IPS-18a (cell line): ENCODE data around the gene PREB.
"Not testable (repeated sequence)": the region's sequence is repeated elsewhere in the genome, so short reads cannot be mapped to it uniquely, and the experiment has no call there.

Experiments
- H3K27ac ChIP-seq: one replicate; pipeline ENCODE4 v1.5.1; 2013; ENCODE audit warnings: low read length
- H3K27me3 ChIP-seq: one replicate; pipeline ENCODE4 v1.6.1; 2013; ENCODE audit warnings: mild to moderate bottlenecking, low read length; ENCODE audit not compliant: control insufficient read depth, insufficient read depth
- H3K36me3 ChIP-seq: one replicate; pipeline ENCODE4 v1.6.1; 2013; ENCODE audit warnings: low read depth, low read length; ENCODE audit not compliant: control insufficient read depth
- H3K4me1 ChIP-seq: one replicate; pipeline ENCODE4 v1.6.1; 2013; ENCODE audit warnings: low read depth, low read length; ENCODE audit not compliant: control insufficient read depth
- H3K4me3 ChIP-seq: one replicate; pipeline ENCODE4 v1.5.1; 2013; ENCODE audit warnings: low read length
- H3K9ac ChIP-seq: one replicate; pipeline ENCODE4 v1.6.1; 2013; ENCODE audit warnings: mild to moderate bottlenecking, low read length, moderate library complexity
- H3K9me3 ChIP-seq: one replicate; pipeline ENCODE4 v1.6.1; 2013; ENCODE audit warnings: low read depth, low read length; ENCODE audit not compliant: control insufficient read depth

PREB gene, protein sequence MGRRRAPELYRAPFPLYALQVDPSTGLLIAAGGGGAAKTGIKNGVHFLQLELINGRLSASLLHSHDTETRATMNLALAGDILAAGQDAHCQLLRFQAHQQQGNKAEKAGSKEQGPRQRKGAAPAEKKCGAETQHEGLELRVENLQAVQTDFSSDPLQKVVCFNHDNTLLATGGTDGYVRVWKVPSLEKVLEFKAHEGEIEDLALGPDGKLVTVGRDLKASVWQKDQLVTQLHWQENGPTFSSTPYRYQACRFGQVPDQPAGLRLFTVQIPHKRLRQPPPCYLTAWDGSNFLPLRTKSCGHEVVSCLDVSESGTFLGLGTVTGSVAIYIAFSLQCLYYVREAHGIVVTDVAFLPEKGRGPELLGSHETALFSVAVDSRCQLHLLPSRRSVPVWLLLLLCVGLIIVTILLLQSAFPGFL

DNA sequence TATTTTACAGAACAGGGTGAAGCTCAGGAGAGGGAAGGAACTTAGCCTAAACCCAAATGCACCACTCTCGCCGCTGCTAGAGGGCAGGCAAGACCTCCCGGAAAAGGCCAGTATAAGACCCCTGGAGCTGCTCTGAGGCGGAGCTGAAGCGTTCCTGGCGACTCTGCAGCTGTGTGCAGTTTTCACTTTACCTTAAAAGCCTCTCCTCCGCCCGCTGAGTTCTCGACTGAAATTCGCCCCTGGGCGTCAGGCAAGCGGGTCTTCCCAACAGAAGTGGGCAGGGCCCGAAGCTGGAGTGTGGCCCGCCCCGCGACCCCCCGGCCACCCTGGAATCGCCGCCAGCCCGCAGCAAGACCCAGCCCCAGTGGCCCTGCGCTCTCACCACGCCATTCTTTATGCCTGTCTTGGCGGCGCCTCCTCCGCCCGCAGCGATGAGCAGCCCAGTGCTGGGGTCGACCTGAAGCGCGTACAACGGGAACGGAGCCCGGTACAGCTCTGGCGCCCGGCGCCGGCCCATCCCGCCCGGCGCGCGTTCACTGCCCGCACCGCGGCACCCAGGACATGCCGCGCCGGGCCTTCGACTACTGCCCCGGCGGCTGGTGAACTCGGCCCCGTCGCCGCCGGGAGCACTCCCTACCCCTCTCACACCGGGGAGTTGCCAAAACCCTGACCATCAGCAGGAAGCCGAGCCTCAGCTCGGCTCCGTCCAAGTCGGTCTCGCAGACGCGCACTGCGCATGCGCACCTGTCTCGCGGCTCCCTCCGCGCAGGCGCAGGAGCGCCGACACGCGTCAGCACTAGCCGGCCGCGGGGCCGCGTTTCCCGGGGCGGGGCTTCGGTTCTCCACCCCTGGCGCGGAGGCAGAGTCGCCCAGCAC, at the start of gene PREB:
TSS of gene PREB (minus strand) at position 732 of the 876 bp plus-strand sequence. CDS start at position 517, 215 bp downstream.
- Histone ChIP-seq H3K4me1 (peaks cover 6% of the 10 kb centered on the region), H3K9me3 (no peaks in the 10 kb centered on the region), H3K27ac (no peak within 1 kb of the TSS), H3K9ac (peak within 1 kb of the TSS; percentile 72), H3K4me3 (peak within 1 kb of the TSS; percentile 89), H3K36me3 (peaks cover 14% of the 10 kb centered on the region), H3K27me3 (no peaks in the 10 kb centered on the region)

DNA sequence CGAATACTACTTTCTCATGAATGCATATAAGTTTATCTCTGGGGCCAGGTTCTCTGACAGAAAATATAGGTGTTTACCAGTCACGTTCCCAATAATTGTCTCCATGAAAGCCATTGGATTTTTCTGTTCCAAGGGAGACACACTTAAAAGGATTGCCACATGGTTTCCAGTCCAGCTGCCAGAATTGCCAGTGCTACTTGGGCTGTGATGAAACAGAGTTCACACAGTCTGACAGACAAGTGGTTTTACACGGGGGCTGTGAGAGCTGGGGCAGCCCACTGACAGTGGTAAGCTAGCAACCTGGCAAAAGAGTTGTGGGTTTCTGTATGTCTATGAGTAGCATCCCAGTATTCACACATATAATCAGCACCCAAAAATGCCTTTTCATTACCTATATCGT, 49.7 kb upstream of the PREB start:
- H3K4me3 ChIP-seq, result no peak overlapping the region
- H3K27me3 ChIP-seq, result no peaks in the 10 kb centered on the region
- H3K4me1 ChIP-seq, result no peaks in the 10 kb centered on the region
- no peaks in the 10 kb centered on the region for H3K36me3 ChIP-seq
- H3K9me3 ChIP-seq, result no peaks in the 10 kb centered on the region
- H3K9ac ChIP-seq, result no peak overlapping the region
- no peak overlapping the region for H3K27ac ChIP-seq

DNA sequence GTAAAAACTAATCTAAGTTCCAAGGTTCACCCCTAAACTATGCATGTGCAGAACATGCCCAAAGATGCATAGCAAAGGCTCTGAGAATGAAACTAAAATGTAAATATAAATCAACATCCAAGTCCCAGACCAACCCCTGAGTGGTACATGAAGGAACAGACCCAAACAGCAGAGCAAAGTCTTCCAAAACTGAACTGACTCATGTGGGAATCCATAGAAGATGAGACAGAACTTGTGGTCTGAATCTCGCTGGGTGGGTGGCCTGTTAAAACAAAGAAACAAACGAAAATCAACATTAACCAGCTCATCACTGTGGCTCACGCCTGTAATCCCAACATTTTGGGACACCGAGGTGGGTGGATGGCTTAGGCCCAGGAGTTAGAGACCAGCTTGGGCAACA, 47.9 kb upstream of the PREB start:
- Histone ChIP-seq H3K36me3 (no peaks in the 10 kb centered on the region), H3K27ac (no peak overlapping the region), H3K27me3 (no peaks in the 10 kb centered on the region), H3K4me1 (no peaks in the 10 kb centered on the region), H3K4me3 (no peak overlapping the region), H3K9ac (no peak overlapping the region), H3K9me3 (no peaks in the 10 kb centered on the region)

DNA sequence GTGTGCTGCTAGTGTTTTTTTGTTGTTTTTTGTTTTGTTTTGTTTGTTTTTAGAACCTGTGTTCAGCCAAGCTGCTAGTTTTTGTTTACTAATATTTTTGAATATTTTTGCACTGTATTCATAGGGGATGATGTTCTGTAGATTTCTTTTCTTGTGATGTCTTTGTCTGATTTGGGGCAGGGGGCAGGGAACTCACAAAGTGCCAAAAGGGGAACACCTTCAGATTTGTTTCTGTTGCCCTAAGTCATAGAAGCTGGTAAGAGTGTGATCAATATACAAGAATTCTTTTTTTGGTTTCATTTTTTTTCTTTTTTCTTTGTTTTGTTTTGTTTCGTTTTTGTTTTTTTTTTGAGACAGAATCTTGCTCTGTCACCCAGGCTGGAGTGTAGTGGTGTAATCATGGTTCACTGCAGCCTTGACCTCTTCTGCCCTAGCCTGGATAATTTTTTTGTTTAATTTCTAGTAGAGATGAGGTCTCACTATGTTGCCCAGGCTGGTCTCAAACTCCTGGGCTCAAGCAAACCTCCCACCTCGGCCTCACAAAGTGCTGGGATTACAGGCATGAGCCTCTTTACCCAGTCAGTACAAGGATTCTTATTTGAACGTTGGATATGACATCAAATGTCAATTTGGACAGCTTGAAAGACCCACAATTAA, 45.0 kb upstream of the PREB start:
- Histone ChIP-seq H3K36me3 (no peaks in the 10 kb centered on the region), H3K27me3 (no peaks in the 10 kb centered on the region), H3K4me1 (no peaks in the 10 kb centered on the region), H3K4me3 (no peak overlapping the region), H3K27ac (no peak overlapping the region), H3K9ac (no peak overlapping the region), H3K9me3 (no peaks in the 10 kb centered on the region)

DNA sequence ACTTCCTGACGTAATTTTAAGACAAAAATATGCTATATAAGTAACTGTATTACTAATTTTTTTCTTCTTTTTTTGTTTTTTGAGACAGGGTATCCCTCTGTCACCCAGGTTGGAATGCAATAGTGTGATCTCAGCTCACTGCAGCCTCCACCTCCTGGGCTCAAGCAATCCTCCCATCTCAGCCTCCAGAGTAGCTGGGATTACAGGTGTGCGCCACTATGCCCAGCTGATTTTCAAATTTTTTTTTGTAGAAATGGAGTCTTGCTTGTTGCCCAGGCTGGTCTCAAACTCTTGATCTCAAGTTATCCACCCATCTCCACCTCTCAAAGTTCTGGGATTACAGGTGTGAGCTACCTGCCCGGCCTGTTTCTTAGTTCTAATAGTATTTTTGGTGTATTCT, 44.0 kb upstream of the PREB start:
- no peak overlapping the region for H3K9ac ChIP-seq

DNA sequence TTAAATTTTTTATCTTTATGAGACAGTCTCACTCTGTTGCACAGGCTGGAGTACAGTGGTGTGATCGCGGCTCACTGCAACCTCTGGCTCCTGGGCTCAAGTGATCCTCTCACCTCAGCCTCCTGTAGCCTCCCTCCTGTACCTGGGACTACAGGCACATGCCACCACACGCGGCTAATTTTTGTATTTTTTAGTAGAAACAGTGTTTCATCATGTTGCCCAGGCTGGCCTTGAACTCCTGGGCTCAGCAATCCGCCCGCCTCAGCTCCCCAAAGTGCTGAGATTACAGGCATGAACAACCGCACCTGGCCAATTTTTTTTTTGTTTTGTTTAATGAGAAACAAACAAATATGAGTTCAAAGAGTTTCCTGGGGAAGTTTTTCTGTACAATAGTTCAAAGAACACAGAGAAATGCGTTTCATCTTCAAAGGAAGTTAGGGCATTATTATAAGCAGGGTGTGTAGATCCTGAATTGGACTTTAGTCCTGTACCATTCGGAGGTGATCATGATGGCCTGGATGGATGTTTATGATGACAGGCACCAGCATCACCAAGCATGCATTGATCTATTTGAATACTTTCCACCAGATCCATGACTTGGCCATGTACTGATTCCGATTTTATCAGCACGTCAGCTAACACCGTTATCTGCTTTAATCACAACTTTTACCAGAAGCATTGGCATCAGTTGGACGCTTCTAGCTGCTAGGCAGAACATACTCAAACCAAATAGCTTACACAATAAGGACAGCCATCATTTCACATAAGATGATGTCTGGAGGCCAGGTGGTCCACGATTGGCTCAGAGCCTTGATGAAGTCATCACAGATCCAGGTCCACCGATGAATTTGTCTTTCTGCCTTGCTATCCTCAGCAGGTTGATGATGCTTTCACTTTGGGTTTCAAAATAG, 43.3 kb upstream of the PREB start:
- Histone ChIP-seq H3K9ac (no peak overlapping the region), H3K4me3 (no peak overlapping the region), H3K9me3 (no peaks in the 10 kb centered on the region), H3K36me3 (no peaks in the 10 kb centered on the region), H3K4me1 (no peaks in the 10 kb centered on the region), H3K27me3 (no peaks in the 10 kb centered on the region), H3K27ac (no peak overlapping the region)

More for the DNA sequence above, 44.0 kb upstream of the PREB start:
- no peaks in the 10 kb centered on the region for H3K4me1 ChIP-seq
- no peak overlapping the region for H3K27ac ChIP-seq
- no peaks in the 10 kb centered on the region for H3K27me3 ChIP-seq
- no peaks in the 10 kb centered on the region for H3K9me3 ChIP-seq
- H3K4me3 ChIP-seq, result no peak overlapping the region
- H3K36me3 ChIP-seq, result no peaks in the 10 kb centered on the region

DNA sequence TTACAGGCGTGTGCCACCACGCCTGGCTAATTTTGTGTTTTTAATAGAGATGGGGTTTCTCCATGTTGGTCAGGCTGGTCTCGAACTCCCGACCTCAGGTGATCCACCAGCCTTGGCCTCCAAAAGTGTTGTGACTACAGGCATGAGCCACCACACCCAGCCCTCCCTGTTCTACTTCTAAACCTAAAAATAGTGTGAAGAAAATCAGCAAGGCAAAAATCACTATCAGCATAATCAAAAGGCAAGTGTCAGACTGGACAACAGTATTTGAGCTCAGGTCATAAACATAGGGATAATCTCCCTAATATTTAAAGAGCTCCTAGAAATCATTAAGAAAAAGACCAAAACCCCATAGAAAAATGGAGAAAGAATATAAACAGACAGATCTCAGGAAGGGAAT, 41.3 kb upstream of the PREB start:
- H3K27me3 ChIP-seq, H3K36me3 ChIP-seq, H3K9me3 ChIP-seq, H3K27ac ChIP-seq, H3K4me3 ChIP-seq, H3K9ac ChIP-seq, H3K4me1 ChIP-seq: not testable (repeated sequence)

DNA sequence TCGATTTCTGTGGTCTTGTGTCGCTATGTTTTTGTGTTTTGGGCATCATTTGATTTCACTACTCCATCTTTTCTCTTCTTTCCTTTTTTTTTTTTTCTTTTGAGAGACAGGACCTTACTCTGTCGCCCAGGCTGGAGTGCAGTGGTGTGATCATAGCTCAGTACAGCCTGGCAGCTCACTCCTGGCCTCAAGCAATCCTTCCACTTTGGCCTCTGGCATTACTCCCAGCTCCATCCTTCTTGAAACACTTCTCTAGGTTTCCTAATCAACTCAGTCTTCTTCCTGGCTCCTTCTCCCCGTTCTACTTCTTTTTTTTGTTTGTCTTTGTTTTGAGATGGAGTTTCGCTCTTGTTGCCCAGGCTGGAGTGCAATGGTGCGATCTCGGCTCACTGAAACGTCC, 40.9 kb upstream of the PREB start:
- H3K9me3 ChIP-seq, result no peaks in the 10 kb centered on the region
- H3K9ac ChIP-seq, result no peak overlapping the region
- no peaks in the 10 kb centered on the region for H3K36me3 ChIP-seq
- no peak overlapping the region for H3K27ac ChIP-seq
- H3K4me3 ChIP-seq, result no peak overlapping the region
- no peaks in the 10 kb centered on the region for H3K4me1 ChIP-seq
- H3K27me3 ChIP-seq, result peaks cover 3% of the 10 kb centered on the region

DNA sequence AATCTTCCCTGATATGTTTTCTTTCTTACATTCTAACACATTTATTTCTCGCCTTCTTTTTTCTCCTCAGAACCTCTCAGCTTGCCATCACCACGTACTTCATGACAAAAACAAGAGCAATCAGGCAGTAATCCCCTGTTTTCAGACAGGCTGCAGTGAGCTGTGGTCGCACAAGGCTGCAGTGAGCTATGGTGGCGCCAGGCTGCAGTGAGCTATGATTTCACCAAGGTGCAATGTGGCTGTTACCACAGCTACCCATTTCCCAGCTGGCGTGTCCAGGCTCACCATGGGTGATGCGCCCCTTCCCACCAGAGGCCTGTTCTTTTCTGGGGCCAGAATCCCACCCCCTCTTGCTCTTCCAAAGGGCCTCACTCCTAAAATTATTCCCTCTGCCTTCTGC, 40.2 kb upstream of the PREB start:
- peaks cover 5% of the 10 kb centered on the region for H3K27me3 ChIP-seq
- H3K9me3 ChIP-seq, result no peaks in the 10 kb centered on the region
- H3K4me3 ChIP-seq, result no peak overlapping the region
- H3K27ac ChIP-seq, result no peak overlapping the region
- no peaks in the 10 kb centered on the region for H3K36me3 ChIP-seq
- no peaks in the 10 kb centered on the region for H3K4me1 ChIP-seq
- H3K9ac ChIP-seq, result no peak overlapping the region

DNA sequence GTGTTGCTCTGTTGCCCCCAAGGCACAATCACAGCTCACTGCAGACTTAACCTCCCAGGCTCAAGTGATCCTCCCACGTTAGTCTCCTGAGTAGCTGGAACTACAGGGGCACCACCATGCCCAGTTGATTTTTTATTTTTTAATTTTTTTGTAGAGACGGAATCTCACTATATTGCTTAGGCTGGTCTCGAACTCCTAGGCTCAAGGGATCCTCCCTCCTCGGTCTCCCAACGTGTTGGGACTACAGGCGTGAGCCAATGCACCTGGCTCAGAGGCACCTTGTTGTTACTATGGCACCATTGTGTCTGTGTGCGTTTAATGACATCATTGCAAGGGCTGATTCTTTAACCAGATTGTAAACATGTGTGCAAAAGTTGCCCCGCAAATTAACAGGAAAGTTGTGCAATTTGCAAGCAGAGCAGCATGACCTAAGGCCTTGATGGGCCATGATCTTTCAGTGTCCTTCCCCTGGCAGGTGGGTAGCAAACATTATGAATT, 37.0 kb upstream of the PREB start:
- no peaks in the 10 kb centered on the region for H3K4me1 ChIP-seq
- H3K36me3 ChIP-seq, result no peaks in the 10 kb centered on the region
- no peak overlapping the region for H3K4me3 ChIP-seq
- H3K27me3 ChIP-seq, result peaks cover 5% of the 10 kb centered on the region
- H3K27ac ChIP-seq, result no peak overlapping the region
- H3K9me3 ChIP-seq, result no peaks in the 10 kb centered on the region
- no peak overlapping the region for H3K9ac ChIP-seq
